Gastroesophageal sphincter (tissue), 4 donors: ENCODE results near the gene PREX1. TPM values are rescaled to one million over a fixed set of nuclear protein-coding genes. Genes with fewer than 3 reads are reported as not detected.

Experiments
- ATAC-seq: fragments of 150-250 bp; one replicate; pipeline ENCODE4 v1.9.1; 2016; ENCODE audit warnings: mild to moderate bottlenecking, moderate library complexity
- H3K27ac ChIP-seq, 4 donors: fragments of 200-600 bp; sonication (generic) in 3 of 4; 1 replicate in 3 of 4; 2 replicates in 1 of 4; pipeline ENCODE4 v1.5.1; 2016 to 2019
- H3K27me3 ChIP-seq: fragments of 200-600 bp; sonication (generic); one replicate; pipeline ENCODE4 v1.5.1; 2019
- H3K36me3 ChIP-seq, 2 donors: fragments of 200-600 bp; sonication (generic); one replicate each; pipeline ENCODE4 v1.5.1; 2019; ENCODE audit warnings: control low read depth in 1 of 2
- H3K4me1 ChIP-seq, 3 donors: fragments of 200-600 bp; sonication (generic); 1 replicate in 2 of 3; 2 replicates in 1 of 3; pipeline ENCODE4 v1.5.1; 2016 to 2019; ENCODE audit warnings: control low read depth in 2 of 3
- H3K4me3 ChIP-seq, 2 donors: fragments of 200-600 bp; sonication (generic); one replicate each; pipeline ENCODE4 v1.5.1; 2019; ENCODE audit warnings: mild to moderate bottlenecking in 1 of 2, moderate library complexity in 1 of 2
- H3K9me3 ChIP-seq, 3 donors: fragments of 200-600 bp; sonication (generic); one replicate each; pipeline ENCODE4 v1.5.1; 2017 to 2019; ENCODE audit warnings: control low read depth in 2 of 3
- EP300 ChIP-seq: sonication (generic); formaldehyde crosslinking; IDR thresholded peaks from one replicate; pipeline ENCODE4 v1.6.1; 2017; ENCODE audit warnings: antibody characterized with exemption, mild to moderate bottlenecking
- POLR2A ChIP-seq, 2 donors: fragments of 450-650 bp; IDR thresholded peaks; one replicate each; pipeline ENCODE4 v1.6.1; 2017; ENCODE audit warnings: antibody characterized with exemption in 2 of 2, mild to moderate bottlenecking in 2 of 2, moderate library complexity in 1 of 2
- POLR2AphosphoS5 ChIP-seq: sonication (generic); formaldehyde crosslinking; IDR thresholded peaks from one replicate; pipeline ENCODE4 v1.6.1; 2017; ENCODE audit warnings: antibody characterized with exemption
- WGBS, 2 donors: methylation state at CpG; one replicate each; pipeline ENCODE4 v1.1.5; 2018; ENCODE audit warnings: low coverage in 1 of 2; 5-methylcytosine and 5-hydroxymethylcytosine counted together
- total RNA-seq, 4 donors: library from RNA; depleted of rRNA; stranded (reverse); fragments of >200 nt; gene quantifications; one replicate each; pipeline ENCODE4 v1.1.0, GENCODE V29; 2016
- TF ChIP-seq, protein P1 (sequence below), 4 experiments: fragments of 200-600 bp in 2 of 4; fragments of 450-650 bp in 2 of 4; sonication (generic) in 1 of 4; IDR thresholded peaks; one replicate each; pipeline ENCODE4 v1.5.1; 2017 to 2019; ENCODE audit warnings: antibody characterized with exemption in 4 of 4, mild to moderate bottlenecking in 2 of 4, moderate library complexity in 2 of 4

PREX1 gene
- total RNA-seq, 4 donors from 2014 or later = 16.3 to 35.7 (median 20.0) TPM

DNA sequence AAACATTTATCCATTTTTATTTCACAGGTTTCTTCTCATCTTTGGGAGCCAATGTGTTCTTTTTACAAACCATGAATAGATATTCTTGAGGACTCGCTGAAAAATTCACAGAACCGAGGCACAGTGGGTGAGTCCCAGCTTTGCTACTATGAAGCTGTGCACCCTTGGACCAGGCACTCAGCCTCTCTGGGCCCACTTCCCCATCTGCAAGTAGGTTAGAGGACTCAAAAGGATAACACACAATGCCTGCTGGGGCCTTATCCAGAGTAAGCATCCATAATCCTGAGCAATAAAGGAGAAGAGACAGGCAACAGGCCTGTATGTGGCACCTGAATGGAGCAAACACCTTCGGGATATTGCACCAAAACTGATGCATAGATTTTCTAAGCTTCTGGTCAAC lies 153.3 kb downstream of the PREX1 start:
- H3K4me1 ChIP-seq = peaks cover 0 to 9% (median 0%) of the 10 kb centered on the region in 3 donors
- ATAC-seq = no peak
- no peak overlapping the region for H3K4me3 ChIP-seq
- H3K27me3 ChIP-seq = no peaks in the 10 kb centered on the region
- H3K36me3 ChIP-seq = peaks cover 0 to 50% of the 10 kb centered on the region in 2 donors
- no peaks in the 10 kb centered on the region for H3K9me3 ChIP-seq
- H3K27ac ChIP-seq = no peak overlapping the region
- no peak for TF ChIP-seq POLR2A (IDR thresholded peaks at IDR 0.05)
- 90 to 91% methylated on average over 1 to 3 of the region's 3 CpGs for WGBS, 2 donors

DNA sequence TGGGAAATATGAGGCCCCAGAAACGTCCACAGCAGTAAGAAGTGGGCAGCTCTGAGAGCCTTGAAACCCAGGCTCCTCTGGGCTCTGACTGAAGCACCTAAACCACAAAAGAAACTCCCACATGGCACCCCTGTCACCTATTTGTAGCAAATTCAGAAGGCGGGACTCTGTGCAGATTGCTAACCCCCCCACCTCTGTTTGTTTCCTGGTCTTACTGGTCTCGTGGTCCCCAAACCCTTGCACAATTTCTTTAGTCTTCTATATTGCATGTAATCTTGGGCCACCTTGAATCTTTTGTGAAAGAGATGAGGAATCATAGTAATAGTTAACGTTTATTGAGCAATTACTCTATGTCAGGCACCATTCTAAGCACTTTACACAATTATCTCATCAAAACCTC lies 154.3 kb downstream of the PREX1 start:
- H3K4me3 ChIP-seq = no peak overlapping the region
- ATAC-seq = no peak
- H3K36me3 ChIP-seq = peaks cover 0 to 40% of the 10 kb centered on the region in 2 donors
- no peaks in the 10 kb centered on the region for H3K9me3 ChIP-seq
- TF ChIP-seq, protein P1, sequence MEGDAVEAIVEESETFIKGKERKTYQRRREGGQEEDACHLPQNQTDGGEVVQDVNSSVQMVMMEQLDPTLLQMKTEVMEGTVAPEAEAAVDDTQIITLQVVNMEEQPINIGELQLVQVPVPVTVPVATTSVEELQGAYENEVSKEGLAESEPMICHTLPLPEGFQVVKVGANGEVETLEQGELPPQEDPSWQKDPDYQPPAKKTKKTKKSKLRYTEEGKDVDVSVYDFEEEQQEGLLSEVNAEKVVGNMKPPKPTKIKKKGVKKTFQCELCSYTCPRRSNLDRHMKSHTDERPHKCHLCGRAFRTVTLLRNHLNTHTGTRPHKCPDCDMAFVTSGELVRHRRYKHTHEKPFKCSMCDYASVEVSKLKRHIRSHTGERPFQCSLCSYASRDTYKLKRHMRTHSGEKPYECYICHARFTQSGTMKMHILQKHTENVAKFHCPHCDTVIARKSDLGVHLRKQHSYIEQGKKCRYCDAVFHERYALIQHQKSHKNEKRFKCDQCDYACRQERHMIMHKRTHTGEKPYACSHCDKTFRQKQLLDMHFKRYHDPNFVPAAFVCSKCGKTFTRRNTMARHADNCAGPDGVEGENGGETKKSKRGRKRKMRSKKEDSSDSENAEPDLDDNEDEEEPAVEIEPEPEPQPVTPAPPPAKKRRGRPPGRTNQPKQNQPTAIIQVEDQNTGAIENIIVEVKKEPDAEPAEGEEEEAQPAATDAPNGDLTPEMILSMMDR (IDR thresholded peaks at IDR 0.05) = no peak
- TF ChIP-seq EP300 (no peak), POLR2AphosphoS5 (no peak), POLR2A (IDR thresholded peaks at IDR 0.05) (no peak)
- peaks cover 0 to 17% (median 0%) of the 10 kb centered on the region in 3 donors for H3K4me1 ChIP-seq
- 87 to 100% methylated on average over 1 to 4 of the region's 4 CpGs for WGBS, 2 donors
- H3K27ac ChIP-seq = no peak overlapping the region
- H3K27me3 ChIP-seq = no peaks in the 10 kb centered on the region

DNA sequence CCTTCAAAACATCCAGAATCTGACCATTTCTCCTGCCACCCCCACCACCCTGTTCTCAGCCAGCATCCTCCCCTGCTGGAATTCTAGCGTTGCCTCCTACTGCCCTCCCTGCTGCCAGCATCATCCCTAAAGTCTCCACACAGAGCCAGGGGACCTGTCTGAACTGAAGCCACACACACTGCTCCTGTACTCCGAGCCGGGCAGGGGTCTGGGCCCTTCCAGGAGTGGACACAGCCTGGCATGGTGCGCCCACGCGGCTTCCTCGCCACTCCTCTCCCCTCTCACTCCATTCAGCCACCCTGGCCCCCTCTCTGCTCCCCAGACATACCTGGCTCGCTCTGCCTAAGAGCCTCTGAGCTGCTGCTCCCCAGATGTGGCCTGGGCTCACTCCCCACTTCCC lies 155.5 kb downstream of the PREX1 start:
- no peak for TF ChIP-seq POLR2AphosphoS5
- no peak for TF ChIP-seq EP300
- TF ChIP-seq, protein P1 (IDR thresholded peaks at IDR 0.05) = no peak
- TF ChIP-seq POLR2A (IDR thresholded peaks at IDR 0.05) = no peak
- 84 to 98% methylated on average over 5 to 8 of the region's 8 CpGs for WGBS, 2 donors
- H3K4me1 ChIP-seq = peaks cover 0 to 26% (median 0%) of the 10 kb centered on the region in 3 donors
- H3K9me3 ChIP-seq = no peaks in the 10 kb centered on the region
- no peak overlapping the region for H3K27ac ChIP-seq
- H3K36me3 ChIP-seq = peaks cover 0 to 30% of the 10 kb centered on the region in 2 donors
- H3K4me3 ChIP-seq = no peak overlapping the region
- ATAC-seq = no peak
- no peaks in the 10 kb centered on the region for H3K27me3 ChIP-seq

DNA sequence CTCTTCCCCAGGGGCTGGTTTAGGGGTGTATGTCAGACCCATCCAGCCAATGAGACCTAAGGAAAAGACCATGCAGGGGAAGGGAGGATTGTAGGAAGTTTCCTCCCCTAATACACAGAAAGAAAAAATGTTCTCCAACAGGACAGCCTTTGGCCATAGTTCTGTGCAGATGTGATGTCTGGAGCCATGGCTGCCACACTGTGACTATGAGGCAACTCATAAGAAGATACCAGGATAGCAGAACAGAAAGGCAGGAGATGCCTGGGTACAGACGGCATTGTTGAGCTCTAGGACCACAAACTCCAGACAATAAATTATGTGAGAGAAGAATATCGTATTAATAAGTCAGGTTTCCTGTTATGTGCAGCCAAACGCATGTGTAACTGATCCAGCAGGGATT lies 156.7 kb downstream of the PREX1 start:
- ATAC-seq = no peak
- no peak for TF ChIP-seq POLR2A (IDR thresholded peaks at IDR 0.05)
- TF ChIP-seq POLR2AphosphoS5 = no peak
- TF ChIP-seq, protein P1 (IDR thresholded peaks at IDR 0.05) = no peak
- TF ChIP-seq EP300 = no peak
- H3K4me1 ChIP-seq = peaks cover 0 to 26% (median 0%) of the 10 kb centered on the region in 3 donors
- no peak overlapping the region for H3K27ac ChIP-seq
- no peaks in the 10 kb centered on the region for H3K9me3 ChIP-seq
- WGBS, 2 donors = 88 to 100% methylated on average over 2 to 3 of the region's 3 CpGs
- H3K4me3 ChIP-seq = no peak overlapping the region
- H3K27me3 ChIP-seq = no peaks in the 10 kb centered on the region
- H3K36me3 ChIP-seq = peaks cover 0 to 20% of the 10 kb centered on the region in 2 donors

DNA sequence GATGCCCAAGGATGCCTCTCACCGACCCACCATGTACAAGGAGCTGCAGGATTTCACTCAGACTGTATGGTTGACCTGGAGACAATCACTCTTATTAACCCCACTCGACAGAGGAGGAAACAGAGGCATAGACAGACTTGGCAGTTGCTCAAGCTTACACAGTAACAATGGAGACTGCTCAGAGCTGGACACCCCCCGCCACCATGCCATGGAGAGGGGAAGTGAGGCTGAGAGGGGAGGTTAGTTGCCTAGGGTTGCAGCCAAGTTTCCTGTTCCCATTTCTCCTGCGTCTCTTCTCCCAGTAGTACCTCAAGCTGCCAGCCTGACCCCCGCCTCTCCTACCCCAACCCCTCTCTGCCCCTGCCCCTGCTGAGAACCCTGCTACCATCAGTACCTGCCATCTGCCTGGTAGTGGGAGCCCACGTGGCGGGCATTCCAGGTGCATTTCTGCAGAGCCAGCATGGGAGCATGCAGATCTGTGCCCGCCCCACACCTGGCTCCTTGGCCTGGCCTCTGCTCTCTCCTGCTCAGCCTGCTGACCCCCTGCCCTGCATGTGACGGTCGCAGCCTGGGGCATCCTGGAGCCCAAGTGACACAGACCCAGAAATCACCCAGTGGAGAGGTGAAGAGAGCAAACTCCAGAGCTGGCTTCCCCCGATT lies 157.7 kb downstream of the PREX1 start:
- no peaks in the 10 kb centered on the region for H3K9me3 ChIP-seq
- H3K36me3 ChIP-seq = peaks cover 0 to 17% of the 10 kb centered on the region in 2 donors
- H3K27me3 ChIP-seq = no peaks in the 10 kb centered on the region
- peaks cover 0 to 26% (median 0%) of the 10 kb centered on the region in 3 donors for H3K4me1 ChIP-seq
- TF ChIP-seq, protein P1 (IDR thresholded peaks at IDR 0.05) = no peak
- TF ChIP-seq POLR2A (IDR thresholded peaks at IDR 0.05) (no peak), POLR2AphosphoS5 (no peak), EP300 (no peak)
- no peak overlapping the region for H3K4me3 ChIP-seq
- ATAC-seq = no peak
- 73 to 78% methylated on average over 2 to 5 of the region's 11 CpGs for WGBS, 2 donors
- H3K27ac ChIP-seq = no peak overlapping the region
